SK-N-SH treated with all-trans-retinoic acid at 6 μM for 48 hours (cell line): ENCODE data around the gene MRGPRG.

ENCODE experiments used
- ATAC-seq: fragments of 200-7000 bp; cut with Tn5 transposase; 3 replicates; pipeline ENCODE4 v1.9.1; 2020; ENCODE audit warnings: mild to moderate bottlenecking, moderate library complexity
- ARNTL ChIP-seq: fragments of 450-650 bp; formaldehyde crosslinking; IDR thresholded peaks from 2 replicates; pipeline ENCODE4 v1.5.0; 2020; ENCODE audit warnings: low read depth, mild to moderate bottlenecking, moderate library complexity, borderline replicate concordance
- BACH2 ChIP-seq: fragments of 250-450 bp; sonication (Bioruptor Pico); IDR thresholded peaks from 2 replicates; pipeline ENCODE4 v1.9.0; 2021; ENCODE audit warnings: mild to moderate bottlenecking, borderline replicate concordance
- CREB5 ChIP-seq: fragments of 250-450 bp; sonication (Bioruptor Pico); IDR thresholded peaks from 2 replicates; pipeline ENCODE4 v1.5.1; 2020; ENCODE audit warnings: low read depth, mild to moderate bottlenecking, moderate library complexity
- CSDC2 ChIP-seq: fragments of 250-450 bp; sonication (Bioruptor Pico); IDR thresholded peaks from 2 replicates; pipeline ENCODE4 v1.5.0; 2020; ENCODE audit warnings: mild to moderate bottlenecking, moderate library complexity
- CSRNP3 ChIP-seq: fragments of 250-450 bp; sonication (Bioruptor Pico); IDR thresholded peaks from 2 replicates; pipeline ENCODE4 v1.5.1; 2021; ENCODE audit warnings: mild to moderate bottlenecking, moderate library complexity
- ESRRG ChIP-seq: fragments of 250-450 bp; sonication (Bioruptor Pico); IDR thresholded peaks from 2 replicates; pipeline ENCODE4 v1.6.1; 2021; ENCODE audit warnings: mild to moderate bottlenecking
- GLIS3 ChIP-seq: fragments of 250-450 bp; sonication (Bioruptor Pico); IDR thresholded peaks from 2 replicates; pipeline ENCODE4 v1.5.0; 2020; ENCODE audit warnings: mild to moderate bottlenecking, moderate library complexity
- ISL1 ChIP-seq: fragments of 250-450 bp; sonication (Bioruptor Pico); IDR thresholded peaks from 2 replicates; pipeline ENCODE4 v2.1.2; 2022; ENCODE audit warnings: mild to moderate bottlenecking, moderate library complexity
- OSR1 ChIP-seq: fragments of 250-450 bp; sonication (Bioruptor Pico); IDR thresholded peaks from 2 replicates; pipeline ENCODE4 v1.8.0; 2022; ENCODE audit warnings: moderate library complexity, mild to moderate bottlenecking, inconsistent platforms
- PATZ1 ChIP-seq: fragments of 250-450 bp; sonication (Bioruptor Pico); IDR thresholded peaks from 2 replicates; pipeline ENCODE4 v1.8.0; 2020; ENCODE audit warnings: mild to moderate bottlenecking, moderate library complexity, borderline replicate concordance
- POU6F1 ChIP-seq: fragments of 250-450 bp; sonication (Bioruptor Pico); IDR thresholded peaks from 2 replicates; pipeline ENCODE4 v1.8.0; 2021; ENCODE audit warnings: low read depth, mild to moderate bottlenecking, moderate library complexity, borderline replicate concordance
- PPARA ChIP-seq: fragments of 250-450 bp; sonication (Bioruptor Pico); IDR thresholded peaks from 2 replicates; pipeline ENCODE4 v1.5.0; 2020; ENCODE audit warnings: mild to moderate bottlenecking, borderline replicate concordance
- RARB ChIP-seq: fragments of 250-450 bp; sonication (Bioruptor Pico); IDR thresholded peaks from 2 replicates; pipeline ENCODE4 v1.8.0; 2021; ENCODE audit warnings: mild to moderate bottlenecking, moderate library complexity
- SNAI2 ChIP-seq: fragments of 250-450 bp; sonication (Bioruptor Pico); IDR thresholded peaks from 2 replicates; pipeline ENCODE4 v1.5.0; 2020; ENCODE audit warnings: mild to moderate bottlenecking, moderate library complexity
- TOX ChIP-seq: fragments of 250-450 bp; sonication (Bioruptor Pico); IDR thresholded peaks from 2 replicates; pipeline ENCODE4 v1.8.0; 2021; ENCODE audit warnings: mild to moderate bottlenecking, moderate library complexity, borderline replicate concordance
- ZC3H10 ChIP-seq: fragments of 250-450 bp; sonication (Bioruptor Pico); IDR thresholded peaks from 2 replicates; pipeline ENCODE4 v1.5.1; 2021; ENCODE audit warnings: mild to moderate bottlenecking, moderate library complexity
- ZFP3 ChIP-seq: fragments of 250-450 bp; sonication (Bioruptor Pico); IDR thresholded peaks from 2 replicates; pipeline ENCODE4 v1.5.0; 2020; ENCODE audit warnings: mild to moderate bottlenecking, moderate library complexity
- ZFP30 ChIP-seq: fragments of 450-650 bp; formaldehyde crosslinking; IDR thresholded peaks from 2 replicates; pipeline ENCODE4 v1.5.0; 2022; ENCODE audit warnings: mild to moderate bottlenecking, moderate library complexity
- ZNF565 ChIP-seq: fragments of 450-650 bp; formaldehyde crosslinking; conservative IDR thresholded peaks from 2 replicates; pipeline ENCODE4 v1.5.0; 2020; ENCODE audit warnings: low read depth, mild to moderate bottlenecking, moderate library complexity
- ZNF70 ChIP-seq: fragments of 450-650 bp; formaldehyde crosslinking; IDR thresholded peaks from 2 replicates; pipeline ENCODE4 v1.5.0; 2020; ENCODE audit warnings: mild to moderate bottlenecking, moderate library complexity
- ZNF8 ChIP-seq: fragments of 450-650 bp; formaldehyde crosslinking; IDR thresholded peaks from 2 replicates; pipeline ENCODE4 v1.5.0; 2020; ENCODE audit warnings: mild to moderate bottlenecking, moderate library complexity

The MRGPRG gene

GRCh38 chr11:3222941-3223915, 4.6 kb upstream of the MRGPRG start:
- TF ChIP-seq CSRNP3 (CRISPR knock-in tag), result no peak
- no peak for TF ChIP-seq OSR1 (CRISPR knock-in tag)
- no peak for TF ChIP-seq ARNTL
- no peak for TF ChIP-seq POU6F1 (CRISPR knock-in tag)
- no peak for TF ChIP-seq ZC3H10 (CRISPR knock-in tag)
- TF ChIP-seq TOX (CRISPR knock-in tag), result no peak
- TF ChIP-seq SNAI2 (CRISPR knock-in tag), result no peak
- no peak for TF ChIP-seq ZFP30 (CRISPR knock-in tag)
- TF ChIP-seq PPARA (CRISPR knock-in tag), result no peak
- TF ChIP-seq ESRRG, result no peak
- TF ChIP-seq ISL1 (CRISPR knock-in tag), result no peak
- TF ChIP-seq ZNF70, result no peak
- no peak for TF ChIP-seq RARB (CRISPR knock-in tag)
- TF ChIP-seq ZFP3, result no peak
- no peak for TF ChIP-seq CSDC2
- no peak for TF ChIP-seq GLIS3
- no peak for TF ChIP-seq BACH2 (CRISPR knock-in tag)
- no peak for ATAC-seq

- ATAC-seq, result no peak
- TF ChIP-seq ZFP30 (CRISPR knock-in tag) (no peak), TOX (CRISPR knock-in tag) (no peak), CREB5 (CRISPR knock-in tag) (no peak), ISL1 (CRISPR knock-in tag) (no peak), SNAI2 (CRISPR knock-in tag) (no peak), ZC3H10 (CRISPR knock-in tag) (no peak), ESRRG (no peak)
Measured at GRCh38 chr11:3222003-3222855, 3.6 kb upstream of the MRGPRG start.

GRCh38 chr11:3221408-3222002, 2.9 kb upstream of the MRGPRG start:
- no peak for ATAC-seq
- no peak for TF ChIP-seq TOX (CRISPR knock-in tag)
- TF ChIP-seq ESRRG, result no peak

- ATAC-seq, result no peak
Measured at GRCh38 chr11:3220521-3221407, 2.2 kb upstream of the MRGPRG start.

More at GRCh38 chr11:3220521-3221407, 2.2 kb upstream of the MRGPRG start:
- no peak for TF ChIP-seq ISL1 (CRISPR knock-in tag)
- no peak for TF ChIP-seq ZFP30 (CRISPR knock-in tag)
- no peak for TF ChIP-seq POU6F1 (CRISPR knock-in tag)
- no peak for TF ChIP-seq ZC3H10 (CRISPR knock-in tag)
- no peak for TF ChIP-seq PATZ1
- TF ChIP-seq ESRRG, result no peak
- no peak for TF ChIP-seq ZNF70
- no peak for TF ChIP-seq TOX (CRISPR knock-in tag)
- TF ChIP-seq ZNF8 (CRISPR knock-in tag), result no peak
- no peak for TF ChIP-seq CSRNP3 (CRISPR knock-in tag)
- no peak for TF ChIP-seq SNAI2 (CRISPR knock-in tag)
- TF ChIP-seq ZNF565, result no peak
- TF ChIP-seq, all 23 proteins: peak for 0
